Heart right ventricle (tissue), 16 donors: Measurements from ENCODE around the gene MOG. TPM values are rescaled to one million over a fixed set of nuclear protein-coding genes. Genes with fewer than 3 reads are reported as not detected.
"Not testable (repeated sequence)": the region's sequence is repeated elsewhere in the genome, so short reads cannot be mapped to it uniquely, and the experiment has no call there.

Source experiments
- ATAC-seq, 8 donors: fragments of 200-7000 bp; cut with Tn5 transposase; one replicate each; pipeline ENCODE4 v1.9.1; 2020; ENCODE audit warnings: mild to moderate bottlenecking in 8 of 8, moderate library complexity in 8 of 8, moderate number of reproducible peaks in 1 of 8
- DNase-seq, 2 donors: peaks; one replicate each; pipeline ENCODE4 v3.0.0-alpha.2; 2020
- H3K27ac ChIP-seq, 10 donors: fragments of 200-600 bp; sonication (generic) in 2 of 10; one replicate each; pipeline versions ENCODE4 v1.5.0 to v1.8.0; 2020 to 2022; ENCODE audit warnings: mild to moderate bottlenecking in 3 of 10
- H3K27me3 ChIP-seq, 7 donors: fragments of 200-600 bp; one replicate each; pipeline ENCODE4 v1.8.0; 2021 to 2022; ENCODE audit warnings: mild to moderate bottlenecking in 2 of 7
- H3K36me3 ChIP-seq, 9 donors: fragments of 200-600 bp; sonication (generic) in 1 of 9; one replicate each; pipeline versions ENCODE4 v1.5.0 to v1.8.0; 2020 to 2022; ENCODE audit warnings: mild to moderate bottlenecking in 2 of 9
- H3K4me1 ChIP-seq, 9 donors: fragments of 200-600 bp; sonication (generic) in 1 of 9; one replicate each; pipeline versions ENCODE4 v1.5.0 to v1.8.0; 2020 to 2022; ENCODE audit warnings: mild to moderate bottlenecking in 4 of 9
- H3K4me3 ChIP-seq, 10 donors: fragments of 200-600 bp; sonication (generic) in 2 of 10; one replicate each; pipeline versions ENCODE4 v1.5.0 to v1.8.0; 2020 to 2022; ENCODE audit warnings: mild to moderate bottlenecking in 7 of 10, moderate library complexity in 2 of 10
- H3K9me3 ChIP-seq, 11 donors: fragments of 200-600 bp in 10 of 11; sonication (generic) in 2 of 11; one replicate each; pipeline versions ENCODE4 v1.5.0 to v1.8.0; 2013 to 2022; ENCODE audit warnings: mild to moderate bottlenecking in 2 of 11, control low read depth in 1 of 11, moderate library complexity in 1 of 11
- CTCF ChIP-seq, 9 donors: fragments of 200-600 bp; sonication (generic) in 2 of 9; IDR thresholded peaks; one replicate each; pipeline versions ENCODE4 v1.5.0 to v1.8.0; 2021 to 2022; ENCODE audit warnings: antibody characterized with exemption in 9 of 9, mild to moderate bottlenecking in 5 of 9, moderate library complexity in 1 of 9
- WGBS, 2 donors: extraction: QIAGEN DNeasy Blood & Tissue Kit; methylation state at CpG; one replicate each; pipeline ENCODE4 v1.1.7; 2013; ENCODE audit warnings: inconsistent platforms in 1 of 2; 5-methylcytosine and 5-hydroxymethylcytosine counted together
- intact Hi-C, 10 donors: fragments of 100-400 bp; cut with DNase I; formaldehyde crosslinking; loops; one replicate each; pipeline versions ENCODE4 v1.11.1 to v1.14.2; 2022
- polyA plus RNA-seq, 2 donors: library from polyadenylated mRNA; stranded (reverse); fragments of 200-250 nt; gene quantifications; one replicate each; pipeline ENCODE4 v1.2.3, GENCODE V29; 2013
- total RNA-seq, 10 donors: library from RNA; stranded (reverse); fragmentation: NEBNext Ultra II Directional in 3 of 10; extraction: Animal tissue kit (Norgen Biotek cat#: 25700) in 3 of 10; gene quantifications; one replicate each; pipeline versions ENCODE4 v1.2.1 to v1.2.4, GENCODE V29; 2021 to 2023
- donor health status: Arrhythmogenic right ventricular cardiomyopathy.
- donor health status: ischemic (EF 13 %, LVEDD 7.1; RV severe dilation, severe dysfunction).
- donor health status: healthy with polysubstance abuse.
- donor health status: DM: no; HTN: yes; CAD: no.
- donor health status: DM: no; HTN: no; CAD: no.
- donor health status: ischemic (EF 25% LVEDD 6.9; RV normal size, moderate dysfunction).
- donor health status: ischemic (EF 25% LVEDD 5.7; RV mildly dilated, moderate dysfunction).
- donor health status: healthy.
- donor health status: DM: yes; HTN: yes; CAD: no.
- donor health status: Ischemic cardiomyopathy.
- donor health status: ischemic (EF 35%, LVEDD 5.7; RV mildly dilated, moderate dysfunction).
- donor health status: nonischemic (EF 11% LVEDD 7.7; RV severe dilation, severe dysfunction).
- donor health status: DM: yes; HTN: yes; CAD: no.
- donor health status: PGD.
- donor health status: ischemic (EF 29% LVEDD 5.4; RV normal size, mild dysfunction).
- donor health status: nonischemic (EF 23%, LVEDD 6.1; RV moderate dilation, normal function).

MOG gene
- total and polyA plus RNA-seq, 12 donors = 0.19 to 13.6 (median 2.9) TPM

DNA sequence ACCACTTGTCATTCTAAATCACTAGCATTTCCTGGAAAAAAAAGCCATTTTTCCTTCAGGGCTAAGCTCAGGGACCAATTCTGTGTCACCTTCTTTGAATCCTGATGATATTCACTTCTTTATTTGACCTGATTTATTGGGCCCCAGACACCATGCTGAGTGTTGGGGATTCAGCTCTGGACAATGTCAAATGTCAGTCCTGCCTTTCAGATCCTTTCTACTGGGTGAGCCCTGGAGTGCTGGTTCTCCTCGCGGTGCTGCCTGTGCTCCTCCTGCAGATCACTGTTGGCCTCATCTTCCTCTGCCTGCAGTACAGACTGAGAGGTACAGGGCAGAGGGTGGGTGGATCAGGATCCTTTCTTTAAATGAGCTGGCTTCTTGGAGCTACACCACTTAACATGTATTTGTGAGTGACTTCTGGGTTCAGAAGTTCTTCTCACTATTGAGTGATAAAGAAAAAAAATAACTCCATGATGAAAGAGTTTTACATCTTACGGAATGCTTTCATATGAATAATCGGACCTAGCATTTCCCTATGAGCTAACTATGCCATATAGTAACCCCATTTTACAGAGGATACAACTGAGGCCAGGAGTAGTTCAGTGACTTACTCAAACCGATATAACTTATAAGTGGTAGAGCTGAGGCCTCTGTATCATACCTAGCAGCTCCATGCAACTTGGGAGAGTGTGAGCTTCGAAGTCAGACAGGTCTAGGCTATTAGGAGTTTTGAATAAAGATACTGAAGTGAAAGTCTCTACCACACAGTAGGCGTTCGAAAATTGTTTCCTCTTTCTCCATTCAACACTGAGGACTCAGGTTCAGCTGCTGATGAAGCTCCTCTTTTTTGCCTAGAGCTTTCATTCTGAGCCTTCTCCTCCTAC lies 9.3 kb downstream of the MOG start:
- no peaks in the 10 kb centered on the region for H3K9me3 ChIP-seq
- H3K27me3 ChIP-seq = peaks cover 0 to 58% (median 17%) of the 10 kb centered on the region in 7 donors
- DNase-seq (peak in 1 of 2 donors; percentile 16), ATAC-seq (peak in 7 of 8 donors; percentile 55 to 83 (median 73))
- peak overlapping the region in 1 of 10 donors; percentile 3 for H3K27ac ChIP-seq
- peaks cover 0 to 9% (median 0%) of the 10 kb centered on the region in 9 donors for H3K4me1 ChIP-seq
- H3K4me3 ChIP-seq = no peak overlapping the region
- no peak for TF ChIP-seq CTCF (IDR thresholded peaks at IDR 0.05)
- intact Hi-C loops = no loop called here
- no peaks in the 10 kb centered on the region for H3K36me3 ChIP-seq
- 69 to 70% methylated on average over 8 of the region's 8 CpGs for WGBS, 2 donors

DNA sequence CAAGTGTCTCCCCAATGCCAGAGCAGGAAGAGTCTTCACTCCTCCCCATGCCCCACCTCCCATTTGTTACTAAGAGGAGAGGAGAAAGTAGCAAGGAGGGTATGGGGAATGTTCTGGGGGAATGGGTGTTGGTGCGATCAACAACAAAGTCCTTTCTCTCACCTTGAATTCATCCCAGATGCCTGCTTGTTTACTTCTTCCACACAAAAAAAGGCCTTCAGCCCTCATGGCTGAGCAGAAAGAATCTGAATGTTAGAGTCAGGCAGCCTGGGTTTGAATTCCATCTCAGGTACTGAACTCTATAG lies 9.9 kb downstream of the MOG start:
- TF ChIP-seq CTCF (IDR thresholded peaks at IDR 0.05) = no peak
- ATAC-seq (no peak), DNase-seq (no peak)
- intact Hi-C loops = no loop called here
- no peaks in the 10 kb centered on the region for H3K36me3 ChIP-seq
- no peak overlapping the region for H3K27ac ChIP-seq
- no peak overlapping the region for H3K4me3 ChIP-seq
- WGBS, 2 donors = 85 to 90% methylated on average over 1 of the region's 1 CpG
- H3K4me1 ChIP-seq = peaks cover 0 to 9% (median 0%) of the 10 kb centered on the region in 9 donors
- H3K9me3 ChIP-seq = no peaks in the 10 kb centered on the region
- H3K27me3 ChIP-seq = peaks cover 0 to 56% (median 20%) of the 10 kb centered on the region in 7 donors

- no peak for DNase-seq
- no peak for TF ChIP-seq CTCF (IDR thresholded peaks at IDR 0.05)
- Histone ChIP-seq H3K4me3 (no peak overlapping the region), H3K36me3 (no peaks in the 10 kb centered on the region), H3K9me3 (no peaks in the 10 kb centered on the region), H3K4me1 (peaks cover 0 to 9% (median 0%) of the 10 kb centered on the region in 9 donors), H3K27ac (no peak overlapping the region), H3K27me3 (peaks cover 0 to 53% (median 20%) of the 10 kb centered on the region in 7 donors)
- intact Hi-C loops = no loop called here
- ATAC-seq = no peak
- WGBS, 2 donors = 36 to 43% methylated on average over 5 of the region's 5 CpGs
These were observed 10.3 kb downstream of the MOG start for GRCh38 chr6:29667158-29667557.

DNA sequence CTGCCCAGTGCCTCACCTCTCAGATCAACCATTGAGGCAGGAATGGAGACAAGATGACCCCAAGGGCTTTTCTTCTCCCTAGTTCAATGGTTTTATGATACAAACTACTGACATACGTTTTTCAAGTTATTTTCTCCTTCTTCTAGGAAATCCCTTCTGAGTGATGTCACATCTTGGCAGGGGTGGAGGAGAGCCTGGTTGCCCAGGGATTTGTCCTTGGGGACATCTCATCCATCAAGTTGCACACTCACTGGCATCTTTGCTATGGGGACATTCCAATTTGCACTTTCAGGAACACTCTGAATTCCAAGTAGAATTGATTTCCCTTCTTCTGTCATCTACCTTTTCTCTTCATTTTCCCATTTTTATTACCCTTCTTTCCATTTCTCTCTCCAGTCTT lies 14.1 kb downstream of the MOG start:
- TF ChIP-seq CTCF (IDR thresholded peaks at IDR 0.05) = no peak
- no peak overlapping the region for H3K4me3 ChIP-seq
- H3K27me3 ChIP-seq = peaks cover 0 to 29% (median 10%) of the 10 kb centered on the region in 7 donors
- no peaks in the 10 kb centered on the region for H3K9me3 ChIP-seq
- intact Hi-C loops = no loop called here
- ATAC-seq (no peak), DNase-seq (no peak)
- H3K36me3 ChIP-seq = no peaks in the 10 kb centered on the region
- 30 to 45% methylated on average over 1 of the region's 1 CpG for WGBS, 2 donors
- H3K4me1 ChIP-seq = peaks cover 0 to 2% (median 0%) of the 10 kb centered on the region in 9 donors
- H3K27ac ChIP-seq = no peak overlapping the region

DNA sequence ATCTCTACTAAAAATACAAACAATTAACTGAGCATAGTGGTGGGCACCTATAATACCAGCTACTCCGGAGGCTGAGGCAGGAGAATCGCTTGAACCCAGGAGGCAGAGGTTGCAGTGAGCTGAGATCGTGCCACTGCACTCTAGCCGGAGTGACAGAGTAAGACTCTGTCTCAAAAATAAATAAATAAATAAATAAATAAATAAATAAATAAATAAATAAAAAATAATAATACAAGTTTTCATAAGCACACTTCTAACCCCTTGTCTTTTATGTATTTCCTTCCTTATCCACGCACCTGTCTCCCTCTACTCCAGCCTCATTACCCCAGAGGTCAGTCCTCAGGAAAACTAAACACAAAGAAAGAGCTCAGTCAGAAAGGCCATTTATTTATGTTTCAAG lies 15.2 kb downstream of the MOG start:
- intact Hi-C loops, H3K9me3 ChIP-seq, ATAC-seq, H3K36me3 ChIP-seq, H3K27ac ChIP-seq, H3K4me1 ChIP-seq, DNase-seq, H3K4me3 ChIP-seq: not testable (repeated sequence)
- peaks cover 0 to 29% (median 10%) of the 10 kb centered on the region in 7 donors for H3K27me3 ChIP-seq
- WGBS, 2 donors = 89 to 93% methylated on average over 5 of the region's 5 CpGs
